GM18867 (cell line): ENCODE data around the gene ISM1.
A peak's percentile ranks its signal among the peaks of the same experiment; 100 is the strongest.

Experiments used
- ATAC-seq: cut with Tn5 transposase; IDR thresholded peaks from one replicate; pipeline ENCODE4 v1.9.1; 2021; ENCODE audit warnings: mild to moderate bottlenecking, moderate library complexity; ENCODE audit not compliant: unreplicated experiment

ISM1 gene

GRCh38 chr20:13251904-13252297 lies 30.8 kb downstream of the ISM1 start:
- ATAC-seq: no peak

- ATAC-seq: no peak
These were observed 34.3 kb downstream of the ISM1 start for GRCh38 chr20:13255356-13255755.

- no peak for ATAC-seq
These were observed 35.5 kb downstream of the ISM1 start for GRCh38 chr20:13256606-13257005.

GRCh38 chr20:13259921-13260320 lies 38.8 kb downstream of the ISM1 start:
- ATAC-seq: no peak

- ATAC-seq: no peak
These were observed 39.7 kb downstream of the ISM1 start for GRCh38 chr20:13260650-13261279.

- ATAC-seq: peak; percentile 74
These were observed 40.6 kb downstream of the ISM1 start for GRCh38 chr20:13261460-13262301.

- ATAC-seq: no peak
These were observed 41.2 kb downstream of the ISM1 start for GRCh38 chr20:13262302-13262650.

GRCh38 chr20:13262671-13263360 lies 41.7 kb downstream of the ISM1 start:
- no peak for ATAC-seq

- ATAC-seq: no peak
These were observed 42.4 kb downstream of the ISM1 start for GRCh38 chr20:13263451-13263850.

GRCh38 chr20:13264907-13265306 lies 43.8 kb downstream of the ISM1 start:
- ATAC-seq: no peak

GRCh38 chr20:13265941-13266340 lies 44.9 kb downstream of the ISM1 start:
- peak; percentile 39 for ATAC-seq

- no peak for ATAC-seq
These were observed 46.2 kb downstream of the ISM1 start for GRCh38 chr20:13267231-13267630.

GRCh38 chr20:13268953-13269352 lies 47.9 kb downstream of the ISM1 start:
- ATAC-seq: no peak

- no peak for ATAC-seq
These were observed 49.1 kb downstream of the ISM1 start for GRCh38 chr20:13270211-13270610.

- no peak for ATAC-seq
These were observed 50.0 kb downstream of the ISM1 start for GRCh38 chr20:13271098-13271497.

GRCh38 chr20:13271977-13272975 lies 51.2 kb downstream of the ISM1 start:
- ATAC-seq: no peak

- ATAC-seq: no peak
These were observed 53.3 kb downstream of the ISM1 start for GRCh38 chr20:13274275-13274861.

- ATAC-seq: no peak
These were observed 56.0 kb downstream of the ISM1 start for GRCh38 chr20:13276945-13277541.

GRCh38 chr20:13277663-13278295 lies 56.7 kb downstream of the ISM1 start:
- ATAC-seq: no peak
